Measurements from ENCODE around the gene KIF5A.
"Not testable (repeated sequence)": the region's sequence is repeated elsewhere in the genome, so short reads cannot be mapped to it uniquely, and the experiment has no call there.

KIF5A gene

GRCh38 chr12:57549909-57550640, at the start of gene KIF5A:
TSS of gene KIF5A (plus strand) at chr12:57550044. CDS start at chr12:57550272, 228 bp downstream.
- peak; percentile 41 for DNase-seq

DNA sequence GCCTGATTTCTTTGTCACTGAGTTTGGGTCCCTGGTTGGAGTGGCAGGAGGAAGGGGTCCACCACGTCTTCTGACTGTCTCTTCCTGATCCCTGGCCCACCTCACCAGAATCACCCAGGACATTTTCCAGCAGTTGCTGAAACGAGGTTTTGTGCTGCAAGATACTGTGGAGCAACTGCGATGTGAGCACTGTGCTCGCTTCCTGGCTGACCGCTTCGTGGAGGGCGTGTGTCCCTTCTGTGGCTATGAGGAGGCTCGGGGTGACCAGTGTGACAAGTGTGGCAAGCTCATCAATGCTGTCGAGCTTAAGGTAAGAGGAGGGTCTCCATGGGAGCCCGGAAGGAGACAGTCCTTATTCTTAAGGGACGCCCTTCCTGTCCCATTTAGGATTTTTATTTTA, 49.6 kb upstream of the KIF5A start:
- DNase-seq, result no peak

DNA sequence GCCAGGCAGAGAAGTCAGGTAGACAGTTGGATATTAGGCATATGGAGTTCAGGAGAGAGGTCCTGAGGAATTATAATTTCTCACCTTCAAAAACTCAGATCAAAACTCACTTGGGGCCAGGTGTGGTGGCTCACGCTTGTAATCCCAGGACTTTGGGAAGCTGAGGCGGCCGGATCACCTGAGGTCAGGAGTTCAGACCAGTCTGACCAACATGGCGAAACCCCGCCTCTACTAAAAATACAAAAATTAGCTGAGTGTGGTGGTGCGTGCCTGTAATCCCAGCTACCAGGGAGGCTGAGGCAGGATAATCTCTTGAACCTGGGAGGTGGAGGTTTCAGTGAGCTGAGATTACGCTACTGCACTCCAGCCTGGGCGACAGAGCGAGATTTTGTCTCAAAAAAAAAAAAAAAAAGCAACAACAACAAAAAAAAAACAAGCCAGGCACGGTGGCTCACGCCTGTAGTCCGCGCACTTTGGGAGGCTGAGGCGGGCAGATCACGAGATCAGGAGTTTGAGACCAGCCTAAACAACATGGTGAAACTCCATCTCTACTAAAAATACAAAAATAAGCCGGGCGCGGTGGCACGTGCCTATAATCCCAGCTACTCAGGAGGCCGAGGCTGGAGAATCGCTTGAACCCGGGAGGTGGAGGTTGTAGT, 47.4 kb upstream of the KIF5A start:
- not testable (repeated sequence) for DNase-seq

DNA sequence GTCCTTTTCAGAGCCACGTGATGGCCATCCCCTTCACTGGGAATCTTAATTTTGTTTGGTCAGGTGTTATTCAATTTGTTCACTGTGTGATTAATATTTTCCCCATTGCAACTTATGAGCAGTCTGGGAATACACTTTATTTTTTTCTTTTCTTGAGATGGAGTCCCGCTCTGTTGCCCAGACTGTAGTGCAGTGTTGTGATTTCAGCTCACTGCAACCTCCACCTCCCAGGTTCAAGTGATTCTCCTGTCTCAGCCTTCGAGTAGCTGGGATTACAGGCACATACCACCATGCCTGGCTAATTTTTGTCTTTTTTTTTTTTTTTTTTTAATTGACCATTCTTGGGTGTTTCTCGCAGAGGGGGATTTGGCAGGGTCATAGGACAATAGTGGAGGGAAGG, 43.3 kb upstream of the KIF5A start:
- not testable (repeated sequence) for DNase-seq

- not testable (repeated sequence) for DNase-seq
These were observed 42.0 kb upstream of the KIF5A start for GRCh38 chr12:57507796-57508195.

DNA sequence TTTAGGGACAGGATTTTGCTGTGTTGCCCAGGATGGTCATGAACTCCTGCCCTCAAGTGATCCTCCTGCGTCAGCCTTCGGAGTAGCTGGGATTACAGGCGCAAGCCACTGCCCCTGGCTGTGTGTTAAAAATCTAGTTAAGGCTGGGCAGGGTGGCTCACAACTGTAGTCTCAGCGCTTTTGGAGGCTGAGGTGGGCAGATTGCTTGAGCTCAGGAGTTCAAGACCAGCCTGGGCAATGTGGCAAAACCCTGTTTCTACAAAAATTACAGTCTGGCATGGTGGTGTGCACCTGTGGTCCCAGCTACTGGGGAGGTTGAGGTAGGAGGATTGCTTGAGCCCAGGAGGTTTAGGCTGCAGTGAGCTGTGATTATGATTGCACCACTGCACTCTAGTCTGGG, 38.7 kb upstream of the KIF5A start:
- DNase-seq, result no peak

- no peak for DNase-seq
These were observed 38.1 kb upstream of the KIF5A start for GRCh38 chr12:57511588-57512325.

DNA sequence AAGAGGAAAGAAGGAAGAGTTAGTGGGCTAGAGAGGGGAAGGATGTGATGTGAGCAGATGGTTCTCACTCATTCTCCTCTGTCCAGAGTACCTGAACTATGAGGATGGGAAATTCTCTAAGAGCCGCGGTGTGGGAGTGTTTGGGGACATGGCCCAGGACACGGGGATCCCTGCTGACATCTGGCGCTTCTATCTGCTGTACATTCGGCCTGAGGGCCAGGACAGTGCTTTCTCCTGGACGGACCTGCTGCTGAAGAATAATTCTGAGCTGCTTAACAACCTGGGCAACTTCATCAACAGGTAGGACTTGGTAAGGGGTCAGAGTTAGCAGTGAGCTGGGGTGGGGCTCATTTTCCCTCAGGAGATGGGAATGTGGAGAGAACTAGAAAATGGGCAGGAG, 37.2 kb upstream of the KIF5A start:
- no peak for DNase-seq

- DNase-seq, result no peak
These were observed 36.6 kb upstream of the KIF5A start for GRCh38 chr12:57513266-57513665.

DNA sequence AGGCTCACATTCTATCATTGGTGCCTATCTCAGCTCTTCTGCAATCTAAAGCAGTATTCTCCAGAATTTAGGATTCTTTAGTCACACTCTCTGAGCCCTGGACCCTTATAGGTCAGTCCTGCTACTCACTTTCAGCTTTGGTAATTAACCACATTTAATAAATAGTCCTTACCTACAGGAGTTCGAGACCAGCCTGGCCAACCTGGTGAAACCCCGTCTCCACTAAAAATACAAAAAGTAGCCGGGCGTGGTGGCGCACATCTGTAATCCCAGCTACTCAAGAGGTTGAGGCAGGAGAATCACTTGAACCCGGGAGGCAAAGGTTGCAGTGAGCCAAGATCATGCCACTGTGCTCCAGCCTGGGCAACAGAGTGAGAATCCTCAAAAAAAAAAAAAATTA, 36.2 kb upstream of the KIF5A start:
- DNase-seq, result not testable (repeated sequence)

- DNase-seq, result not testable (repeated sequence)
These were observed 35.6 kb upstream of the KIF5A start for GRCh38 chr12:57514246-57514645.

GRCh38 chr12:57514720-57515407, 35.0 kb upstream of the KIF5A start:
- DNase-seq, result no peak

DNA sequence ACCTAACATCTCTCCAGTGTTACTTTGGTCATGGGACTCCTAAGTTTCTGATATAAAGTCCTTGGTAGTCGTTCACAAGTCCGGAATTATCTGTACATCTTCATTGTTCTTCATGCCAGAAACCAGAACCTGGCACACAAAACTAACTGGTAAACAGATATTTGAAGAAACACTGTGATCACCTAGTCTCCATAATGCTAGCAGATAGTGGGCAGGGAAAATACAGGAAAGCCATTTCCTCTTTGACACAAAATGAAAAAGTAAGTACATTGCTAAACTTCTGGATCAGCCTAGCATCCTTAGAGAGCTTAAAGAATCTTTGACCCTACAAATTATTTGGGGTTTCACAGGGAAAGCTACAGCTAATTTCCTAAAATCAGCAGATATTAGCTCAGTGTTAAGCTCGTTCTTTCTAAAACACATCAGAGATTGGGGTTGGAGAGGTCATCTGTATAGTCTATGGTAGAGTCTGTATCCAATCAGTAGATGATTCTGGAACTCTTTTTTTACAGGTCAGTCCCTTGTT, 34.4 kb upstream of the KIF5A start:
- DNase-seq, result no peak

GRCh38 chr12:57515934-57516541, 33.8 kb upstream of the KIF5A start:
- DNase-seq, result no peak

DNA sequence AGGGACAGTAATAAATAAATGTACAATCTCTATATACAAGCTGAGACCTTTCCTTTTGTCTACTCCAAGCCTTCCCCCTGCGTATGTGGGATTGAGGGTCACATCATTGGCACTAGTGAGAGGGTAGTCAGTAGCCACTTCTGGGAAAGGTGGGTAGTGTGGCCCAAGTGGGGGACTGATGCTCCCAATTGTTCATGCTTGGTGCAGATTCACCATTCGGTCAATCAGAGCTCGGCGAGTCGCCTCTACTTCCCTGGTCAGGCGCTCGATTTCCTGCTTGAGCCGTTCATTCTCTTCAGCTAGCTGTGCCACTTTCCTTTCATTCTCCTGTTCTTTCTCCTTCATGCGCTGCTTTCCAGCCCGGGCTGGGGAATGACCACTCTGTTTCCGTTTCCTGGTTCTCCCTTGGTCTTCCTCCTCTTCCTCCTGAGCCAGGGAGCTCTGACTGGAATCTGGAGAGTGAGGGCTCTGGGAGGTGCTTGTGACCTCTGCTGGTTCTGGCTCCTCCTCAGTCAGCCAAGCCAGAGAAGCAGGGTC, 33.2 kb upstream of the KIF5A start:
- no peak for DNase-seq

GRCh38 chr12:57517187-57517586, 32.7 kb upstream of the KIF5A start:
- no peak for DNase-seq

DNA sequence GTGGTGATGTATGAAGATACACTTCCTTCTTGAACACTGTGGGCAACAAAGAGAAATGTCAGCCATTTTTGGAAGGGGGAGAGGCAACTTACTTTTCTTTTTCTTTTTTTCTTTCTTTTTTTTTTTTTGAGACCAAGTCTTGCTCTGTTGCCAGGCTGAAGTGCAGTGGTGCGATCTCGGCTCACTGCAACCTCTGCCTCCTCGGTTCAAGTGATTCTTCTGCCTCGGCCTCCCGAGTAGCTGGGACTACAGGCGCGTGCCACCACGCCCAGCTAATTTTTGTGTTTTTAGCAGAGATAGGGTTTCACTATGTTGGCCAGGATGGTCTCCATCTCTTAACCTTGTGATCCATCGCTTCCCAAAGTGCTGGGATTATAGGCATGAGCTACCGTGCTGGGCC, 32.1 kb upstream of the KIF5A start:
- not testable (repeated sequence) for DNase-seq

DNA sequence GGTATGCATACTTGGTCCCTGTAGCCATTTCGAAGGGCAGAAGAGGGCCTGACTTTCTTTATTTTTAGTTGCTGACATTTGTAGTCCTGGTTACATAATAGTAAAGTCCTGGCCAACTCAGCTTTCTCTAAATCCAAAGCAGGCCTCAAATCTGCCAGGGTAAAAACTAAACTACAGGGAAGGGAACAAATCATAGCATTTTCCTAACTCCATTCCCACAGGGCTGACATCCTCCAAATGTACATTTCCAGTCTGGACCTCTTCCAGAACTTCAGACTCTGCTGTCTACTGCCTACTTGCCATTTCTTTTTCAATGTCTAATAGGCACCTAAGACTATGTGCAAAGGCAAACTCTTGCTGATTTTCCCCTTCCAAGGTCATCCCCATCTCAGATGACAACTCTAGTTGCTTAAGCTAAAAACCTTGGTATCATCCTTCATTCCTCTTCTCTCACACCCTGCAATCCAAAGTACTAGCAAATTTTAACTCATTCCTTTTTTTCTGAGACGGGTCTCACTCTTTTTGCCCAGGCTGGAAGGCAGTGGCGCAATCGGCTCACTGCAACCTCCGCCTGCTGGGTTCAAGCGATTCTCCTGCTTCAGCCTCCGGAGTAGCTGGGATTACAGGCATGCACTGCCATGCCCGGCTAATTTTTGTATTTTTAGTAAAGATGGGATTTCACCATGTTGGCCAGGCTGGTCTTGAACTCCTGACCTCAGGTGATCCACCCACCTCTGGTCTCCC, 31.5 kb upstream of the KIF5A start:
- DNase-seq, result no peak

GRCh38 chr12:57518920-57519795, 30.7 kb upstream of the KIF5A start:
- DNase-seq, result peak; percentile 17

- DNase-seq, result peak; percentile 38
These were observed 30.1 kb upstream of the KIF5A start for GRCh38 chr12:57519796-57520052.

Data from CD4-positive, alpha-beta T cell treated with Interleukin-15 for 1 hour (primary cell).